IMR-90 (cell line): Measurements from ENCODE around the gene TDRD5. TPM values are rescaled to one million over a fixed set of nuclear protein-coding genes. Genes with fewer than 3 reads are reported as not detected.

ENCODE experiments used
- ATAC-seq: fragments of 200-7000 bp; cut with Tn5 transposase; 2 replicates; pipeline ENCODE4 v1.9.1; 2020; ENCODE audit warnings: low read depth, mild to moderate bottlenecking, moderate library complexity
- BruUV-seq: library from RNA; stranded (reverse); fragments of 400-500 nt; replicated peaks from 2 replicates; lab custom pipeline; 2021; lab: Mats Ljungman, UMichigan
- CTCF ChIA-PET: fragments of 300-600 bp; formaldehyde crosslinking; extraction: SDS; loops from one replicate; lab custom pipeline; 2021; ENCODE audit warnings: antibody characterized with exemption; lab: Yijun Ruan, JAX
- POLR2A ChIA-PET: fragments of 300-600 bp; sonication (Branson Sonifier 250); formaldehyde crosslinking; loops from one replicate; lab custom pipeline; 2022; ENCODE audit warnings: antibody characterized with exemption; ENCODE audit not compliant: unreplicated experiment; lab: Charles Lee
- DNase-seq: peaks from one replicate; pipeline ENCODE4 v3.0.0; 2013
- H2AFZ ChIP-seq: replicated peaks from 2 replicates; pipeline ENCODE3; 2013; ENCODE audit warnings: low read length, mild to moderate bottlenecking; ENCODE audit not compliant: poor library complexity
- H2AK5ac ChIP-seq: 2 replicates; pipeline ENCODE4 v1.6.1; 2013; ENCODE audit warnings: low read depth, low read length, inconsistent platforms
- H2AK9ac ChIP-seq: replicated peaks from 2 replicates; pipeline ENCODE3; 2013; ENCODE audit warnings: mild to moderate bottlenecking, low read depth, low read length, moderate library complexity; ENCODE audit not compliant: poor library complexity
- H2BK120ac ChIP-seq: 2 replicates; pipeline ENCODE4 v1.6.1; 2013; ENCODE audit warnings: low read depth, low read length, inconsistent platforms
- H2BK15ac ChIP-seq: 3 replicates; pipeline ENCODE4 v1.6.1; 2013; ENCODE audit warnings: low read depth, low read length, inconsistent platforms
- H2BK20ac ChIP-seq: 2 replicates; pipeline ENCODE4 v1.6.1; 2013; ENCODE audit warnings: low read depth, mild to moderate bottlenecking, inconsistent platforms, low read length, moderate library complexity
- H2BK5ac ChIP-seq: 2 replicates; pipeline ENCODE4 v1.6.1; 2013; ENCODE audit warnings: mild to moderate bottlenecking, low read depth, low read length, inconsistent platforms; ENCODE audit not compliant: poor library complexity, severe bottlenecking
- H3K14ac ChIP-seq: replicated peaks from 2 replicates; pipeline ENCODE4 v1.6.1; 2013; ENCODE audit warnings: low read depth, low read length, inconsistent platforms
- H3K18ac ChIP-seq: 2 replicates; pipeline ENCODE4 v1.6.1; 2013; ENCODE audit warnings: low read depth, low read length, control low read depth
- H3K23ac ChIP-seq: 2 replicates; pipeline ENCODE4 v1.6.1; 2013; ENCODE audit warnings: low read depth, low read length, inconsistent platforms
- H3K27ac ChIP-seq: 2 replicates; pipeline ENCODE4 v1.5.1; 2013; ENCODE audit warnings: mild to moderate bottlenecking, control low read depth, low read length; ENCODE audit not compliant: insufficient read depth
- H3K27me3 ChIP-seq: 2 replicates; pipeline ENCODE4 v1.6.1; 2013; ENCODE audit warnings: low read length; ENCODE audit not compliant: control insufficient read depth, insufficient read depth
- H3K36me3 ChIP-seq: 2 replicates; pipeline ENCODE4 v1.6.1; 2013; ENCODE audit warnings: low read length, mixed read lengths; ENCODE audit not compliant: control insufficient read depth, insufficient read depth
- H3K4ac ChIP-seq: 2 replicates; pipeline ENCODE4 v1.6.1; 2013; ENCODE audit warnings: low read depth, low read length, inconsistent platforms
- H3K4me1 ChIP-seq: 2 replicates; pipeline ENCODE4 v1.6.1; 2013; ENCODE audit warnings: low read length, mixed read lengths; ENCODE audit not compliant: control insufficient read depth, insufficient read depth
- H3K4me2 ChIP-seq: 2 replicates; pipeline ENCODE4 v1.6.1; 2013; ENCODE audit warnings: low read depth, mild to moderate bottlenecking, control low read depth, low read length, moderate library complexity
- H3K4me3 ChIP-seq: 2 replicates; pipeline ENCODE4 v1.5.1; 2013; ENCODE audit warnings: low read depth, mild to moderate bottlenecking, control low read depth, low read length, moderate library complexity; ENCODE audit not compliant: insufficient read depth
- H3K56ac ChIP-seq: 2 replicates; pipeline ENCODE4 v1.6.1; 2013; ENCODE audit warnings: low read length, inconsistent platforms; ENCODE audit not compliant: insufficient read depth; ENCODE audit errors: extremely low read depth
- H3K79me1 ChIP-seq, 2 experiments: 2 replicates each; pipeline ENCODE4 v1.6.1; 2013; ENCODE audit warnings: low read length in 2 of 2, inconsistent platforms in 1 of 2, low read depth in 1 of 2
- H3K9ac ChIP-seq: 2 replicates; pipeline ENCODE4 v1.6.1; 2013; ENCODE audit warnings: low read depth, low read length, control low read depth
- H3K9me1 ChIP-seq: 2 replicates; pipeline ENCODE4 v1.6.1; 2013; ENCODE audit warnings: low read length, inconsistent platforms; ENCODE audit not compliant: insufficient read depth
- H3K9me3 ChIP-seq: 2 replicates; pipeline ENCODE4 v1.6.1; 2013; ENCODE audit warnings: low read length; ENCODE audit not compliant: control insufficient read depth, insufficient read depth
- H4K20me1 ChIP-seq: 2 replicates; pipeline ENCODE4 v1.6.1; 2013; ENCODE audit warnings: low read length, inconsistent platforms; ENCODE audit not compliant: insufficient read depth
- H4K5ac ChIP-seq: 2 replicates; pipeline ENCODE4 v1.6.1; 2013; ENCODE audit warnings: mild to moderate bottlenecking, low read depth, low read length, control low read depth
- H4K8ac ChIP-seq, 2 experiments: 2 replicates each; pipeline ENCODE4 v1.6.1; 2013; ENCODE audit warnings: low read depth in 2 of 2, low read length in 2 of 2, control low read depth in 1 of 2, inconsistent platforms in 1 of 2
- H4K91ac ChIP-seq: 2 replicates; pipeline ENCODE4 v1.6.1; 2013; ENCODE audit warnings: low read depth, low read length, inconsistent platforms; ENCODE audit not compliant: insufficient read depth
- FOS ChIP-seq: fragments of 150-350 bp; IDR thresholded peaks from 2 replicates; pipeline ENCODE4 v1.6.1; 2016; ENCODE audit warnings: low read depth, low read length
- MAZ ChIP-seq: IDR thresholded peaks from 2 replicates; pipeline ENCODE4 v1.6.1; 2012; ENCODE audit warnings: low read depth, mild to moderate bottlenecking, low read length, improper control_type of control experiment, moderate library complexity, borderline replicate concordance
- RAD21 ChIP-seq: IDR thresholded peaks from 2 replicates; pipeline ENCODE4 v1.6.1; 2012; ENCODE audit warnings: low read length, improper control_type of control experiment
- RCOR1 ChIP-seq: IDR thresholded peaks from 2 replicates; pipeline ENCODE4 v1.6.1; 2012; ENCODE audit warnings: mild to moderate bottlenecking, low read length, improper control_type of control experiment; ENCODE audit not compliant: insufficient replicate concordance
- WGBS, 2 experiments: methylation state at CpG; one replicate each; pipeline versions ENCODE4 v1.1.5 to v1.1.7; 2013; ENCODE audit warnings: missing lambda C conversion rate in 2 of 2; ENCODE audit not compliant: insufficient read length in 1 of 2; ENCODE audit errors: extremely low coverage in 2 of 2; 5-methylcytosine and 5-hydroxymethylcytosine counted together
- dilution Hi-C: fragments of 300-500 bp; cut with HindIII; formaldehyde crosslinking; loops from one replicate; pipeline ENCODE4 v1.14.3; 2018; ENCODE audit warnings: low sequenced_read_pairs; ENCODE audit not compliant: unreplicated experiment
- in situ Hi-C: fragments of 300-500 bp; cut with MboI; formaldehyde crosslinking; loops from 3 replicates; pipeline ENCODE4 v1.14.3; 2019; ENCODE audit warnings: low sequenced_read_pairs, inconsistent platforms, mixed read lengths
- intact Hi-C: fragments of 100-400 bp; cut with micrococcal nuclease; formaldehyde crosslinking; loops from 2 replicates; pipeline ENCODE4 v1.10.0; 2022
- polyA plus RNA-seq, 3 experiments: library from polyadenylated mRNA; depleted of rRNA; stranded (reverse); fragments of >200 nt; gene quantifications; 2 replicates each; pipeline ENCODE4 v1.2.3, GENCODE V29; 2012; ENCODE audit warnings: low replicate concordance in 1 of 3
- total RNA-seq: library from RNA; depleted of rRNA; stranded (reverse); fragments of >200 nt; gene quantifications from 2 replicates; pipeline ENCODE4 v1.2.3, GENCODE V29; 2012

The TDRD5 gene
- total and polyA plus RNA-seq, 2 of the 4 experiments (the other 2 are of a cell fraction): not detected

GRCh38 chr1:179583771-179584320 lies 7.8 kb upstream of the TDRD5 start:
- CTCF ChIA-PET: interaction anchor here (0.6 kb wide), 1 partner anchor 11 kb away, joined by 3 read pairs; no protein-coding TSS in a partner anchor

More at GRCh38 chr1:179583771-179584320, 7.8 kb upstream of the TDRD5 start:
- Histone ChIP-seq H3K36me3 (no peaks in the 10 kb centered on the region), H3K4ac (no peak overlapping the region), H2BK5ac (no peak overlapping the region), H3K4me1 (no peaks in the 10 kb centered on the region), H3K18ac (no peak overlapping the region), H3K27ac (no peak overlapping the region), H3K23ac (no peak overlapping the region), H2AFZ (no peak overlapping the region), H2BK15ac (no peak overlapping the region), H4K8ac (no peak overlapping the region), H2BK120ac (no peak overlapping the region), H3K56ac (no peak overlapping the region), H4K20me1 (no peaks in the 10 kb centered on the region), H3K9ac (no peak overlapping the region), H4K91ac (no peak overlapping the region), H4K5ac (no peak overlapping the region), H3K9me1 (no peaks in the 10 kb centered on the region), H3K14ac (no peak overlapping the region), H3K4me2 (no peak overlapping the region), H3K79me1 (no peaks in the 10 kb centered on the region), H3K9me3 (peaks cover 2% of the 10 kb centered on the region; the same call in 1 of the 2 replicates), H2AK5ac (no peak overlapping the region), H3K27me3 (peaks cover 20% of the 10 kb centered on the region), H2BK20ac (no peak overlapping the region), H2AK9ac (no peak overlapping the region), H3K4me3 (no peak overlapping the region)
- no peak for TF ChIP-seq MAZ
- no peak for TF ChIP-seq RCOR1
- no peak for TF ChIP-seq FOS
- TF ChIP-seq RAD21: no peak
- ATAC-seq: no peak
- POLR2A ChIA-PET: no interaction called here
- dilution Hi-C loops: no loop called here
- in situ Hi-C loops: loop anchor here (25.0 kb wide), 1 partner anchor 322 kb away; no protein-coding TSS in a partner anchor
- intact Hi-C loops: no loop called here
- no peak for DNase-seq
- no CpG with 5 or more reads among the region's 5 CpGs for WGBS, 2 experiments
- no TSS peak for BruUV-seq
